Fibroblast of the aortic adventitia (primary cell): Measurements from ENCODE around the gene MSANTD1. TPM values are rescaled to one million over a fixed set of nuclear protein-coding genes. Genes with fewer than 3 reads are reported as not detected.
A peak's percentile ranks its signal among the peaks of the same experiment; 100 is the strongest.

ENCODE experiments used
- DNase-seq: peaks from one replicate; pipeline ENCODE4 v3.0.0-alpha.2; 2010; ENCODE audit warnings: low read depth
- H3K4me3 ChIP-seq: 2 replicates; pipeline ENCODE4 v1.5.1; 2011; ENCODE audit warnings: low read depth, mild to moderate bottlenecking, control low read depth, low read length, moderate library complexity
- total RNA-seq: library from RNA; depleted of rRNA; stranded (reverse); fragments of >200 nt; gene quantifications from 2 replicates; pipeline ENCODE4 v1.2.3, GENCODE V29; 2012; ENCODE audit warnings: low replicate concordance
- TF ChIP-seq, protein P1 (sequence below): IDR thresholded peaks from 2 replicates; pipeline ENCODE4 v1.5.1; 2011; ENCODE audit warnings: mild to moderate bottlenecking, low read length, control low read depth, inconsistent platforms; ENCODE audit not compliant: insufficient read depth

The MSANTD1 gene
- total RNA-seq, 1 donor = 0.63 TPM

DNA sequence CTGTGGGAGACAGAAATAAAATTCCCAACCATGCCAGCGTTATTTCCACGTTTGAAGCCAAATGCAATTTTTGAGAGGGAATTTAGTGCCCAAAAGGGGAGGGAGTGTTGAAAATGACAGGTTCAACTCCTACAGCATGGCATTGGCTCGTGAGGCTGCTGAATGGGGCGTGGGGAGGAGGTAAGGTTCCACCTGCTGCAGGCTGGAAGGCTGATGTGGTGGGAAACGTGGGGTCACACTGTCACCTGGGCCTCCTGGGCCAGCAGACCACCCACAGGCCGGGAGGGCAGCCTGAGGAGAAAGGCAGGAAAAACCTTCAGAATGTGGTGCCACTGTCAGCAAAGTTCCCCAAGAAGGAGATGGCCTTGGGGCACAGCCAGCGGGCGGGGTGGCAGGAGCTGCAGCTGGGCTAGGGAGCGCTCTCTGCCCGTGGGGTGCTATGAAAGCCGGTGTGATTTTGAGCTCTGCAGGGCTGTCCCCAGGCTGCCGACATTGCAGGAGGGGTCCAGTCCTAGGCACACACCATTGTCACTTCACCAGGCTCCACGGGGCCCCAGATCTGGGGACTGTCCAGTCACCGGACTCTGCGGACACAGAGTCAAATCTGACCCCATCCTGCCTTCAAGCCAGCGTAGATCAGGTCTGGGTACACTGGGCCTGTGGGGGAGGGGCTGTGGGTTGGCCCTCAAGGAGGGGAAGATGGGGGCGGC, 19.6 kb downstream of the MSANTD1 start:
- no peak overlapping the region for H3K4me3 ChIP-seq
- TF ChIP-seq, protein P1, sequence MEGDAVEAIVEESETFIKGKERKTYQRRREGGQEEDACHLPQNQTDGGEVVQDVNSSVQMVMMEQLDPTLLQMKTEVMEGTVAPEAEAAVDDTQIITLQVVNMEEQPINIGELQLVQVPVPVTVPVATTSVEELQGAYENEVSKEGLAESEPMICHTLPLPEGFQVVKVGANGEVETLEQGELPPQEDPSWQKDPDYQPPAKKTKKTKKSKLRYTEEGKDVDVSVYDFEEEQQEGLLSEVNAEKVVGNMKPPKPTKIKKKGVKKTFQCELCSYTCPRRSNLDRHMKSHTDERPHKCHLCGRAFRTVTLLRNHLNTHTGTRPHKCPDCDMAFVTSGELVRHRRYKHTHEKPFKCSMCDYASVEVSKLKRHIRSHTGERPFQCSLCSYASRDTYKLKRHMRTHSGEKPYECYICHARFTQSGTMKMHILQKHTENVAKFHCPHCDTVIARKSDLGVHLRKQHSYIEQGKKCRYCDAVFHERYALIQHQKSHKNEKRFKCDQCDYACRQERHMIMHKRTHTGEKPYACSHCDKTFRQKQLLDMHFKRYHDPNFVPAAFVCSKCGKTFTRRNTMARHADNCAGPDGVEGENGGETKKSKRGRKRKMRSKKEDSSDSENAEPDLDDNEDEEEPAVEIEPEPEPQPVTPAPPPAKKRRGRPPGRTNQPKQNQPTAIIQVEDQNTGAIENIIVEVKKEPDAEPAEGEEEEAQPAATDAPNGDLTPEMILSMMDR = no peak
- DNase-seq = no peak

DNA sequence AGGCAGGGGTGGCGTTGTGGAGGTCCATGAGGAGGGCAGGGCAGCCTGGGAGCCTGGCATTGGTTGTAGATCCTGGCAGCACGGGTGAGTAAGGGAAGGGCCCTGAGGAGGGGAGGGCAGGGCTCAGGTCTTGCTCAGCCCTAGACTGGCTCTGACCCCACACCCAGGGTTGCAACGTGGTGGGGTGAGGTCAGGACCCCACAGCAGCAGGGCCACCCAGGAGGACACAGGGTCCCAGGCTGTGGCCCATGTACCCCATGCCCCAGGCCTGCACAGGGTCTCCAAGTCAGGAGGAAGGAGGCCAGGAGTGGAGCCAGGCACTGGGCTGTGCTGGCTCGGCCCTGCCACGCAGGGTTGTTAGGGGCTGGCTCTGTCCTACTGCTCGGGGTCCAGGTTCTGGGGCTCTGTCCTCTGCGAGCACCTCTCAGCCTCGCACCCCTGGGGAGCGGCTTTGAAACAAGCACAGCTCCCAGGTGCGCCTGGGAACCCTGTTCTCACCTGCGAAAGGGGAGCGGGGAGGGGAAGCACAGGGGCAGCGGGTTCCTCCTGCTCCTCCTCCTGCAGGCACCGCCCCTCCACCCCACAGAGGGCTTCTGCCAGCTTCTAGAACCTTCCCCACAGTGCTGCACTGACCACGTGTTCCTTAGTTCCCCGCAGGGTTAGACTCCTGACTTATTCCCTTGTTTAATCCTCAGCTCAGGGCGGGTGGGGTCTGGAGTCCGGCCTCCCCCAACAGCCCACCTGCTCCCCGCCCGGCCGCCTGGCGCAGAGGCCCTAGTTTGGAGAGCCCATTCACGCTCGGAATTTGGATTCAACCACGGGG, 20.4 kb downstream of the MSANTD1 start:
- TF ChIP-seq, protein P1 = no peak
- H3K4me3 ChIP-seq = no peak overlapping the region
- DNase-seq = no peak

DNA sequence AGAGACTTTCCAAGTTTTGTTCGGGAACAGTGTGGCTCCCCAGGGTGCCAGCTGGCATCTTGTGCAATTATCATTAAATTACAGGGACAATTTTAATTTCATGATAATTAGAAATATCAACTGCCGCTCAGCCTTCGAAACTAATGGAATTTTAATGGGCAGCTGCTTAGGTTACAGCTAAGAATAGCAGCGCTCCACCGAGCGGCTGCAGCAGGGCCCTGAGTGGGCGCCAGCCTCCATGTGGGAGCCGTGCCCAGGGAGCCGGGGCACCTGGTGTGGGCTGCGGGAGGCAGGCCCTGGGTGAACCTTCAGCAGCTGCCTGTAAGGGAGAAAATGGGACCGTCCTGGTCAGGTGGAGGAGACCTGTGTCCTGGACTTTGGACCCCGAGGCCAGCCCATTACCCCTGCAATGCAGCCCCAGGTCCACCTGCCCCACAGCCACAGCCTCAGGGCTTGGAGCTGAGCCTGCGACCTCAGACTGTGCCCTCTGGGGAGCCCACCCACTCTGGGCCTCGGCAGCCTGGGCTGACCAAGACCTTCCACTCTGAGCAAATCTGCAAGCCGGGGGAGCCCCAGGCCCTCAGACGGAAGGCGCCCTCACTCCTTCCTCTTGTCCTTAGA, 21.1 kb downstream of the MSANTD1 start:
- H3K4me3 ChIP-seq = no peak overlapping the region
- DNase-seq = no peak
- TF ChIP-seq, protein P1 = no peak

DNA sequence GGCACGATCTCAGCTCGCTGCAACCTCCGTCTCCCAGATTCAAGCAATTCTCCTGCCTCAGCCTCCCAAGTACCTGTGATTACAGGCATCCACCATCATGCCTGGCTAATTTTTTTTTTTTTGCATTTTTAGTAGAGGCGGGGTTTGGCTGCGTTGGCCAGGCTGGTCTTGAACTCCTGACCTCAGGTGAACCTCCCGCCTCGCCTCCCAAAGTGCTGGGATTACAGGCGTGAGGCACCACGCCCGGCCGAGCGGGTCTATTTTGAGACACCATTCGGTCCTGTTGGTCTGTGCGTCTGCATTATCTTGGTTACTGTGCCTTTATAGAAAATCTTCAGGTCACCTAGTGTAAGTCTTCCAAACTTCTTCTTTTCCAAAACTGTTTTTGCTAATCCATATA, 22.2 kb downstream of the MSANTD1 start:
- no peak for DNase-seq
- no peak overlapping the region for H3K4me3 ChIP-seq
- TF ChIP-seq, protein P1 = no peak

DNA sequence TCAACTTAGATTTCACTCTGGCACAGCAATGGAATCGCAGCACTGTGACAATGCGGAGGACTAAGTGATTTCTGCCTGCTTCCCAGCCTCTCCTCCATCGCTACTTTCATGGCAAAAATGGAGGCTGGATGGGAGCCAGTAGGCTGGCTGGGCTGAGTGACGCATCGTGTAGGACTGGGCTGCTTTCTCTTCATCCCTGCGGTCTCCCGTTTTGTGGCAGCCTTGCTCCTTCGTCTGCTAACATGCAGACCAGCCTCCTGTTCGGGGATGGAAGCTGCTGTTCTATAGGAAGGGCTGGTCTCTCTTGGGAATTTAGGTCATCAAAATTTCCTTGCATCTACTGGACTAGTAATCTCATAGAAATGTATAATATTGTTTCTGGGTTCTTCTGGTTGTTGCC, 28.0 kb downstream of the MSANTD1 start:
- peak; percentile 53 for DNase-seq

DNA sequence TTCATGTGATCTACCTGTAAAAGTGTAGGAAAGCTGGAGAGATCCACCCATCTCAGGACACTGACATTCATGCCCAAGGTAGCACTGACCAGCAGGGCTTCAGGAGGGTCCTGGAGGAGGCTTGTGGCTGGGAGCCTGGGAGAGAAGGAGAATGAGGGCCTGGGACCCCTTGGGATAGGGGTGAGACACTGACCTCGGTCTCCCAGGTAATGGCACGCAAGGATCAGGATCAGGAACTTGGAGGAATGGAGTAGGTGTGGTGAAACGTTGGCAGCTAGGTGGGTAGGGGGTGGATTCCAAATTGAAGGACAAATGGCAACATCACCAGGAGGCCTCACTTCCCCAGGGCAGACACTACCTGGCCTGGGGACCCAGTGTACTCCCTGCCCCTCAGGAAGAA, 31.5 kb downstream of the MSANTD1 start:
- TF ChIP-seq, protein P1 = no peak
- no peak for DNase-seq
- no peak overlapping the region for H3K4me3 ChIP-seq

More for the DNA sequence above, 28.0 kb downstream of the MSANTD1 start:
- TF ChIP-seq, protein P1 = no peak
- no peak overlapping the region for H3K4me3 ChIP-seq
